Renal cortical epithelial cell (primary cell): ENCODE measurements around the gene ZNF619. TPM values are rescaled to one million over a fixed set of nuclear protein-coding genes. Genes with fewer than 3 reads are reported as not detected.

Experiments used
- DNase-seq: peaks from one replicate; pipeline ENCODE4 v3.0.0-alpha.2; 2011; ENCODE audit warnings: low read depth
- total RNA-seq: library from RNA; depleted of rRNA; stranded (reverse); fragments of >200 nt; gene quantifications from 2 replicates; pipeline ENCODE4 v1.2.3, GENCODE V29; 2014

The ZNF619 gene
- total RNA-seq, 1 donor from 2014 or later, result 8.9 TPM

DNA sequence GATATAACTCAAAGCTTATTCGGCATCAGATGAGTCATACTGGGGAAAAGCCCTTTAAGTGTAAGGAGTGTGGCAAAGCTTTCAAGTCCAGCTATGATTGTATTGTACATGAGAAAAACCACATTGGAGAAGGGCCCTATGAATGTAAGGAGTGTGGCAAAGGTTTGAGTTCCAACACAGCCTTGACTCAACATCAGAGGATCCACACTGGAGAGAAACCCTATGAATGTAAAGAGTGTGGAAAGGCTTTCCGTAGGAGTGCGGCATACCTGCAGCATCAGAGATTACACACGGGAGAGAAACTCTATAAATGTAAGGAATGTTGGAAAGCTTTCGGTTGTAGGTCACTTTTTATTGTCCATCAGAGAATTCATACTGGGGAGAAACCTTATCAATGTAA, 55.3 kb downstream of the ZNF619 start:
- DNase-seq, result no peak

DNA sequence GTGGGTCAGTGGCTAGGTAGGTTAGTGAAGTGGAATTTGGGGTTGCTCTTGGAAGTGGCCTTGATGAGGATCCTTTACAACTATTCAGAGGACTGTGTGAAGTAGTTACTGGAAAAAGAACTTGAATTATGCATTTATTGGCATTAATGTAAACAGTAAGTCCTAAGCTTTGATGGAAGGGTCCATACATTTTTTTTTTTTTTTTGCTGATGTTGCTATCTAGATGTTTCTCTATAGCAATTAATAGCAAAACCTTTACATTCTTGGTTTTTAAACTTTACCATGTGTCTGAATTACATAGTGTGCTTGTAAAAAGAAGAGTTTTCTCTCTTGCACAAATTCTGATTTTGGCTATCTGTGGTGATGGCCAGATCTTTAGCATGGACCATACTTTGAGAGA, 57.4 kb downstream of the ZNF619 start:
- no peak for DNase-seq

Other genes starting within 250 kb of the ZNF619 start
- 17.7 and 27.8 TPM in 2 replicates for gene EIF1B, start 167.4 kb upstream of the ZNF619 start, total RNA-seq
- gene ENTPD3, start 89.9 kb upstream of the ZNF619 start, total RNA-seq, result 0.17 and 0.99 TPM in 2 replicates
- gene RPL14, start 19.8 kb upstream of the ZNF619 start, total RNA-seq, result 347 and 384 TPM in 2 replicates
- gene ZNF620, start 28.9 kb downstream of the ZNF619 start, total RNA-seq, result 3.3 and 5.8 TPM in 2 replicates
- 9.9 and 21.0 TPM in 2 replicates for gene ZNF621, start 47.8 kb downstream of the ZNF619 start, total RNA-seq